Testis (tissue), 2 donors: Measurements from ENCODE around the gene DERL3.

Source experiments
- POLR2A ChIP-seq: fragments of 450-650 bp; IDR thresholded peaks from one replicate; pipeline ENCODE4 v1.6.1; 2017; ENCODE audit warnings: antibody characterized with exemption, mild to moderate bottlenecking, moderate library complexity
- TF ChIP-seq, protein P1 (sequence below), 3 experiments: fragments of 450-650 bp in 2 of 3; fragments of 200-600 bp in 1 of 3; sonication (generic) in 1 of 3; IDR thresholded peaks; one replicate each; pipeline ENCODE4 v1.5.1; 2016 to 2019; ENCODE audit warnings: antibody characterized with exemption in 3 of 3, mild to moderate bottlenecking in 2 of 3, moderate library complexity in 1 of 3

DNA sequence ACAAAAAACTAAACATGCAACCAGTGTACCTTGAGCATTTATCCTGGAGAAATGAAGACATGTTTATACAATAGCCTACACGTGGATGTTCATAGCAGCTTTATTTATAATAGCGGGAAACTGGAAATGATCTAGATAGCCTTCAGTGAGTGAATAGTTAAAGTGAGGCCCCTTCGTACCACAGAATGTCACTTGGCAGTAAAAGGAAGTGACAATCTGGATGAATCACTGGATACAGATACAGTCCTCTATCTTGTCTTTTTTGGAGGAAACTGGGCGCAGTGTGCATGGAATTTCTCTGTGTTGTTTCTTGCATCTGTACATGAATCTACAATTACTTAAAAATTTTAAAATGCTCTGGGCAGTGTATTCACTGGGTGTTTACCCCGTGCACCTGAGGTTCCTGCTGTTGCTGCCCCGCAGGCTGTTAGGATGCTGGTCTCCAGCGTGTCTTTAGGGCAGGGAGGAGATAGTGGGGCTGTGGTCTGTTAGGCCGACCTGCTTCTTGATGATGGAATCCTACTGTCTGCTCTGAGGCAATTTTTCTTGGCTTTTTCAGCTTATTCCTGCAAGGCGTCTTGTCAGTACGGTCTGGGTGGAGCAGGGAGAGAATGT is 23.2 kb downstream of the DERL3 start:
- TF ChIP-seq, protein P1, sequence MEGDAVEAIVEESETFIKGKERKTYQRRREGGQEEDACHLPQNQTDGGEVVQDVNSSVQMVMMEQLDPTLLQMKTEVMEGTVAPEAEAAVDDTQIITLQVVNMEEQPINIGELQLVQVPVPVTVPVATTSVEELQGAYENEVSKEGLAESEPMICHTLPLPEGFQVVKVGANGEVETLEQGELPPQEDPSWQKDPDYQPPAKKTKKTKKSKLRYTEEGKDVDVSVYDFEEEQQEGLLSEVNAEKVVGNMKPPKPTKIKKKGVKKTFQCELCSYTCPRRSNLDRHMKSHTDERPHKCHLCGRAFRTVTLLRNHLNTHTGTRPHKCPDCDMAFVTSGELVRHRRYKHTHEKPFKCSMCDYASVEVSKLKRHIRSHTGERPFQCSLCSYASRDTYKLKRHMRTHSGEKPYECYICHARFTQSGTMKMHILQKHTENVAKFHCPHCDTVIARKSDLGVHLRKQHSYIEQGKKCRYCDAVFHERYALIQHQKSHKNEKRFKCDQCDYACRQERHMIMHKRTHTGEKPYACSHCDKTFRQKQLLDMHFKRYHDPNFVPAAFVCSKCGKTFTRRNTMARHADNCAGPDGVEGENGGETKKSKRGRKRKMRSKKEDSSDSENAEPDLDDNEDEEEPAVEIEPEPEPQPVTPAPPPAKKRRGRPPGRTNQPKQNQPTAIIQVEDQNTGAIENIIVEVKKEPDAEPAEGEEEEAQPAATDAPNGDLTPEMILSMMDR (IDR thresholded peaks at IDR 0.05), result no peak
- TF ChIP-seq POLR2A, result no peak
